HEK293 (cell line): Measurements from ENCODE around the gene COL25A1.

Experiments used
- BCL11B ChIP-seq: fragments of 450-650 bp; formaldehyde crosslinking; IDR thresholded peaks from 2 replicates; pipeline ENCODE4 v1.5.1; 2016; ENCODE audit warnings: low read depth, missing biosample characterization, missing genetic modification characterization
- ZNF155 ChIP-seq: fragments of 450-650 bp; formaldehyde crosslinking; IDR thresholded peaks from 2 replicates; pipeline ENCODE4 v1.5.1; 2016; ENCODE audit warnings: missing biosample characterization, missing genetic modification characterization
- ZNF830 ChIP-seq: fragments of 450-650 bp; IDR thresholded peaks from 2 replicates; pipeline ENCODE4 v1.5.0; 2018; ENCODE audit warnings: missing biosample characterization, missing genetic modification characterization, low read depth, mild to moderate bottlenecking, moderate library complexity
- TF ChIP-seq, protein P1 (sequence below): fragments of 450-650 bp; formaldehyde crosslinking; IDR thresholded peaks from 2 replicates; pipeline ENCODE4 v1.5.1; 2016; ENCODE audit warnings: missing biosample characterization, missing genetic modification characterization

DNA sequence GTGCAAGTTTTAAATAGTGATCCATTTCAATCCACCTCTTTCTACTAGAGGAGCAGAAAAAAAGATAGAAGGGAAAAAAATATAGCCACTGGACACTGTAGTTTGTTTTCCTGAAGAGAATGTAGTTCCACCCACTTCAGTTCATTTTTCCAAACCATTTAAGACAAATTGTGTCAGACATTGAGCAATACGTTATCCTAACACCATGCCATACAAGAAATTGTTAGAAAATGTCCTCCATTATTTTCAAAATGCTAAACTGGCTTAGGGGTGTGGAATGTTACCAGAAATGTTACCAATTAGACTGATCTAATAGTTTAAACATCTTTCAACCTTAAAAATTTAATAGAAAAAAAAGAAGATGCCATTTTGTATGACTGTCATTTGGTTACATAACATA is 491.0 kb downstream of the COL25A1 start:
- TF ChIP-seq, protein P1, sequence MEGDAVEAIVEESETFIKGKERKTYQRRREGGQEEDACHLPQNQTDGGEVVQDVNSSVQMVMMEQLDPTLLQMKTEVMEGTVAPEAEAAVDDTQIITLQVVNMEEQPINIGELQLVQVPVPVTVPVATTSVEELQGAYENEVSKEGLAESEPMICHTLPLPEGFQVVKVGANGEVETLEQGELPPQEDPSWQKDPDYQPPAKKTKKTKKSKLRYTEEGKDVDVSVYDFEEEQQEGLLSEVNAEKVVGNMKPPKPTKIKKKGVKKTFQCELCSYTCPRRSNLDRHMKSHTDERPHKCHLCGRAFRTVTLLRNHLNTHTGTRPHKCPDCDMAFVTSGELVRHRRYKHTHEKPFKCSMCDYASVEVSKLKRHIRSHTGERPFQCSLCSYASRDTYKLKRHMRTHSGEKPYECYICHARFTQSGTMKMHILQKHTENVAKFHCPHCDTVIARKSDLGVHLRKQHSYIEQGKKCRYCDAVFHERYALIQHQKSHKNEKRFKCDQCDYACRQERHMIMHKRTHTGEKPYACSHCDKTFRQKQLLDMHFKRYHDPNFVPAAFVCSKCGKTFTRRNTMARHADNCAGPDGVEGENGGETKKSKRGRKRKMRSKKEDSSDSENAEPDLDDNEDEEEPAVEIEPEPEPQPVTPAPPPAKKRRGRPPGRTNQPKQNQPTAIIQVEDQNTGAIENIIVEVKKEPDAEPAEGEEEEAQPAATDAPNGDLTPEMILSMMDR (tag by site-specific recombination), result no peak
- TF ChIP-seq ZNF155 (tag by site-specific recombination), result no peak
- no peak for TF ChIP-seq ZNF830 (tag by site-specific recombination)
- no peak for TF ChIP-seq BCL11B (tag by site-specific recombination)
